ENCODE data around the gene SEC24D. TPM values are rescaled to one million over a fixed set of nuclear protein-coding genes. Genes with fewer than 3 reads are reported as not detected.

The SEC24D gene
- total and polyA plus RNA-seq, 2 of the 8 experiments (the other 6 are each of a cell fraction or from before 2014, with no cell fraction given), result 28.9 to 91.6 TPM

DNA sequence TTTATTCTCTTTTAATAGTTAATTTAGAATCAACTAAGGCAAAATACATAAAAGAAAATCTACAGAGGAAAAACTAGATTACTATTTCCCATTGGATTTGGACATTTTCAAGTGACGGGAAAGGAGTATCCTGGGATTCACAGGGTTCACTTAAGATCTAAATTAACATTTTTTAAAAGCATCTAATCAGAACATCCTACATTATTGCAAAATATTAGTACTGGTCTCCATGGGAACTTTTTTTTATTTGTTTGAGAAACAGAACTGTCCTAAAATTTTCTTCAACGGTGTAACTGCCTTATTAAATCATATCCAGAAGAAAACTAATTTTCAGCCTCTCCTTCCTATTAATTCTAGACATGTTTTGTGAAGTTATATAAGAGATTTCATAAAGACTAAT lies 81.0 kb downstream of the SEC24D start:
- no peak overlapping the region for H3K18ac ChIP-seq (ENCODE audit: extremely low read depth, low read length)
- H2AK5ac ChIP-seq (ENCODE audit: low read depth, low read length), result no peak overlapping the region
- no peaks in the 10 kb centered on the region for H3K23me2 ChIP-seq (ENCODE audit: low read depth, low read length)
- no peaks in the 10 kb centered on the region for H3K27me3 ChIP-seq (replicated peaks in 1 of 4; ENCODE audit: control insufficient read depth in 3 of 4, extremely low read depth in 1 of 4, insufficient read depth in 3 of 4, low read length in 3 of 4)
- no peaks in the 10 kb centered on the region for H3K79me2 ChIP-seq (ENCODE audit: control insufficient read depth in 1 of 2, insufficient read depth in 2 of 2, low read length in 2 of 2)
- H3K9ac ChIP-seq (replicated peaks in 1 of 4; ENCODE audit: extremely low read depth in 1 of 4, low read depth in 3 of 4, low read length in 3 of 4), result no peak overlapping the region
- H2BK5ac ChIP-seq (ENCODE audit: low read depth, low read length), result no peak overlapping the region
- H3K4ac ChIP-seq (replicated peaks; ENCODE audit: insufficient read length, low read depth, low read length), result no peak overlapping the region
- H3K27ac ChIP-seq (ENCODE audit: low read depth, low read length), result no peak overlapping the region
- no peak overlapping the region for H4K91ac ChIP-seq (replicated peaks; ENCODE audit: insufficient read length, low read length)
- H3K36me3 ChIP-seq (ENCODE audit: control insufficient read depth in 2 of 4, insufficient read depth in 4 of 4, low read length in 3 of 4), result peaks cover 4 to 37% (median 19%) of the 10 kb centered on the region in 4 experiments
- ChIA-PET CTCF (ENCODE audit: partially characterized antibody) (interaction anchor here (0.9 to 3.2 kb wide), 3 partner anchors 17 to 330 kb away, joined by 3 to 16 read pairs (median 3); no protein-coding TSS in a partner anchor), POLR2A (ENCODE audit: partially characterized antibody) (no interaction called here)
- H3K23ac ChIP-seq (ENCODE audit: insufficient read length), result no peak overlapping the region
- H2BK12ac ChIP-seq (ENCODE audit: low read depth, low read length), result no peak overlapping the region
- H4K8ac ChIP-seq (ENCODE audit: extremely low read depth, insufficient read depth, low read length), result no peak overlapping the region
- no peak overlapping the region for H3K4me3 ChIP-seq (ENCODE audit: extremely low read depth in 1 of 4, insufficient read depth in 2 of 4, low read depth in 3 of 4, low read length in 4 of 4)
- H2BK20ac ChIP-seq (ENCODE audit: low read length), result no peak overlapping the region
- H4K5ac ChIP-seq (ENCODE audit: insufficient read length, low read depth, low read length), result no peak overlapping the region
- H3K9me3 ChIP-seq (ENCODE audit: insufficient read depth in 2 of 2, low read depth in 1 of 2, low read length in 1 of 2), result no peaks in the 10 kb centered on the region
- 91% methylated on average over 2 of the region's 2 CpGs; no CpG with 5 or more reads in 1 of the 2 experiments for WGBS, 2 experiments (ENCODE audit: extremely low coverage in 1 of 2, insufficient coverage in 1 of 2, insufficient read length in 1 of 2, insufficient replicate concordance in 2 of 2, low coverage in 1 of 2, low lambda C conversion rate in 2 of 2, missing lambda C conversion rate in 1 of 2)
- TF ChIP-seq TAF1 (IDR thresholded peaks at IDR 0.05; ENCODE audit: low read depth, low read length) (no peak), CTBP2 (IDR thresholded peaks at IDR 0.05; ENCODE audit: borderline replicate concordance, insufficient read depth, insufficient read length, low read length) (no peak), CHD2 (IDR thresholded peaks at IDR 0.05; ENCODE audit: low read length) (no peak), KDM1A (IDR thresholded peaks at IDR 0.05; ENCODE audit: borderline replicate concordance, low read length) (no peak)
- FAIRE-seq, result no peak
- H3K4me2 ChIP-seq (ENCODE audit: insufficient read depth in 1 of 2, low read depth in 2 of 2, low read length in 2 of 2), result no peak overlapping the region
- DNase-seq (ENCODE audit: low read depth in 1 of 2, low spot score in 2 of 2), result no peak
- H3K14ac ChIP-seq (ENCODE audit: insufficient read length), result no peak overlapping the region
- H3K79me1 ChIP-seq (ENCODE audit: low read depth, low read length), result no peaks in the 10 kb centered on the region
- no peaks in the 10 kb centered on the region for H4K20me1 ChIP-seq (replicated peaks in 1 of 2; ENCODE audit: control insufficient read depth in 1 of 2, insufficient read depth in 2 of 2, low read length in 2 of 2)
- no peak overlapping the region for H2BK15ac ChIP-seq (ENCODE audit: low read length)
- no peak overlapping the region for H2BK120ac ChIP-seq (replicated peaks; ENCODE audit: low read depth, low read length)
- no peak overlapping the region for H3K56ac ChIP-seq (replicated peaks; ENCODE audit: insufficient read length, low read depth, low read length)
- peaks cover 0 to 4% (median 0%) of the 10 kb centered on the region in 4 experiments; a peak in 2 of 7 replicates for H3K4me1 ChIP-seq (replicated peaks in 1 of 4; ENCODE audit: control insufficient read depth in 3 of 4, insufficient read depth in 4 of 4, low read length in 3 of 4)
- H2AFZ ChIP-seq (ENCODE audit: low read length), result no peak overlapping the region
